ENCODE results near the gene UBN1. TPM values are rescaled to one million over a fixed set of nuclear protein-coding genes. Genes with fewer than 3 reads are reported as not detected.

Gene UBN1
- total and polyA plus RNA-seq, 2 of the 13 experiments (the other 11 are each of a cell fraction or from before 2014, with no cell fraction given) = 10.6 to 23.5 TPM

GRCh38 chr16:4847774-4848587 lies 700 bp downstream of the UBN1 start (continued):
- peak; percentile 16; the same call in 1 of the 2 replicates for TF ChIP-seq ZNF687 (CRISPR knock-in tag; IDR thresholded peaks at IDR 0.05)
- TF ChIP-seq IKZF4 (CRISPR knock-in tag; IDR thresholded peaks at IDR 0.05; ENCODE audit: borderline replicate concordance, low read depth, not compliant biosample characterization) = peak; percentile 37
- 0 out of 2 replicates have a peak, but pooled peaks have one; percentile 21 for TF ChIP-seq CENPT (CRISPR knock-in tag; IDR thresholded peaks at IDR 0.05; ENCODE audit: low read depth)
- 0 out of 2 replicates have a peak, but pooled peaks have one; percentile 57 for TF ChIP-seq ARHGAP35 (CRISPR knock-in tag; IDR thresholded peaks at IDR 0.05; ENCODE audit: borderline replicate concordance)
- peak; percentile 90 for TF ChIP-seq ZNF777 (CRISPR knock-in tag; IDR thresholded peaks at IDR 0.05)
- TF ChIP-seq, protein P1, sequence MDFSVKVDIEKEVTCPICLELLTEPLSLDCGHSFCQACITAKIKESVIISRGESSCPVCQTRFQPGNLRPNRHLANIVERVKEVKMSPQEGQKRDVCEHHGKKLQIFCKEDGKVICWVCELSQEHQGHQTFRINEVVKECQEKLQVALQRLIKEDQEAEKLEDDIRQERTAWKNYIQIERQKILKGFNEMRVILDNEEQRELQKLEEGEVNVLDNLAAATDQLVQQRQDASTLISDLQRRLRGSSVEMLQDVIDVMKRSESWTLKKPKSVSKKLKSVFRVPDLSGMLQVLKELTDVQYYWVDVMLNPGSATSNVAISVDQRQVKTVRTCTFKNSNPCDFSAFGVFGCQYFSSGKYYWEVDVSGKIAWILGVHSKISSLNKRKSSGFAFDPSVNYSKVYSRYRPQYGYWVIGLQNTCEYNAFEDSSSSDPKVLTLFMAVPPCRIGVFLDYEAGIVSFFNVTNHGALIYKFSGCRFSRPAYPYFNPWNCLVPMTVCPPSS (IDR thresholded peaks at IDR 0.05) = no peak
- TF ChIP-seq, protein P2, sequence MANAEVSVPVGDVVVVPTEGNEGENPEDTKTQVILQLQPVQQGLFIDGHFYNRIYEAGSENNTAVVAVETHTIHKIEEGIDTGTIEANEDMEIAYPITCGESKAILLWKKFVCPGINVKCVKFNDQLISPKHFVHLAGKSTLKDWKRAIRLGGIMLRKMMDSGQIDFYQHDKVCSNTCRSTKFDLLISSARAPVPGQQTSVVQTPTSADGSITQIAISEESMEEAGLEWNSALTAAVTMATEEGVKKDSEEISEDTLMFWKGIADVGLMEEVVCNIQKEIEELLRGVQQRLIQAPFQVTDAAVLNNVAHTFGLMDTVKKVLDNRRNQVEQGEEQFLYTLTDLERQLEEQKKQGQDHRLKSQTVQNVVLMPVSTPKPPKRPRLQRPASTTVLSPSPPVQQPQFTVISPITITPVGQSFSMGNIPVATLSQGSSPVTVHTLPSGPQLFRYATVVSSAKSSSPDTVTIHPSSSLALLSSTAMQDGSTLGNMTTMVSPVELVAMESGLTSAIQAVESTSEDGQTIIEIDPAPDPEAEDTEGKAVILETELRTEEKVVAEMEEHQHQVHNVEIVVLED (CRISPR knock-in tag; IDR thresholded peaks at IDR 0.05; ENCODE audit: borderline replicate concordance) = no peak
- no peak for TF ChIP-seq ZNF710 (CRISPR knock-in tag; IDR thresholded peaks at IDR 0.05; ENCODE audit: borderline replicate concordance)
- TF ChIP-seq ZNF746 (CRISPR knock-in tag; IDR thresholded peaks at IDR 0.05) = 0 out of 2 replicates have a peak, but pooled peaks have one; percentile 2
- TF ChIP-seq ZSCAN22 (CRISPR knock-in tag; IDR thresholded peaks at IDR 0.05) = no peak
- TF ChIP-seq, protein P3, sequence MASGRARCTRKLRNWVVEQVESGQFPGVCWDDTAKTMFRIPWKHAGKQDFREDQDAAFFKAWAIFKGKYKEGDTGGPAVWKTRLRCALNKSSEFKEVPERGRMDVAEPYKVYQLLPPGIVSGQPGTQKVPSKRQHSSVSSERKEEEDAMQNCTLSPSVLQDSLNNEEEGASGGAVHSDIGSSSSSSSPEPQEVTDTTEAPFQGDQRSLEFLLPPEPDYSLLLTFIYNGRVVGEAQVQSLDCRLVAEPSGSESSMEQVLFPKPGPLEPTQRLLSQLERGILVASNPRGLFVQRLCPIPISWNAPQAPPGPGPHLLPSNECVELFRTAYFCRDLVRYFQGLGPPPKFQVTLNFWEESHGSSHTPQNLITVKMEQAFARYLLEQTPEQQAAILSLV (CRISPR knock-in tag; IDR thresholded peaks at IDR 0.05; ENCODE audit: borderline replicate concordance) = 0 out of 2 replicates have a peak, but pooled peaks have one; percentile 4
- TF ChIP-seq EZH2 (conservative IDR thresholded peaks at IDR 0.05; ENCODE audit: low read depth, low read length) = no peak
- peak; percentile 49; the same call in 1 of the 2 replicates for TF ChIP-seq NR2C2 (CRISPR knock-in tag; IDR thresholded peaks at IDR 0.05; ENCODE audit: borderline replicate concordance)
- TF ChIP-seq HES4 (CRISPR knock-in tag; IDR thresholded peaks at IDR 0.05; ENCODE audit: borderline replicate concordance) = peak; percentile 80; the same call in 1 of the 2 replicates
- no peak for TF ChIP-seq SP140L (CRISPR knock-in tag; IDR thresholded peaks at IDR 0.05; ENCODE audit: borderline replicate concordance)
- TF ChIP-seq SALL1 (CRISPR knock-in tag; IDR thresholded peaks at IDR 0.05) = 0 out of 2 replicates have a peak, but pooled peaks have one; percentile 8
- no peak for TF ChIP-seq ZNF333 (CRISPR knock-in tag; IDR thresholded peaks at IDR 0.05; ENCODE audit: borderline replicate concordance)

Data from HepG2 (cell line).